Stimulated activated CD8-positive, alpha-beta memory T cell treated with anti-CD3 and anti-CD28 coated beads, Interleukin-4, amount 100 ng/mL, for 24 hours (primary cell): ENCODE results near the gene BIRC2.
"Not testable (repeated sequence)": the region's sequence is repeated elsewhere in the genome, so short reads cannot be mapped to it uniquely, and the experiment has no call there.

ENCODE experiments used
- DNase-seq: peaks from one replicate; pipeline ENCODE4 v3.0.0-alpha.2; 2020; ENCODE audit warnings: low read depth

BIRC2 gene

GRCh38 chr11:102323542-102324251 lies 23.3 kb upstream of the BIRC2 start:
- no peak for DNase-seq

GRCh38 chr11:102325088-102325487 lies 21.9 kb upstream of the BIRC2 start:
- no peak for DNase-seq

GRCh38 chr11:102328748-102329147 lies 18.3 kb upstream of the BIRC2 start:
- DNase-seq = no peak

- DNase-seq = no peak
These were observed 16.8 kb upstream of the BIRC2 start for GRCh38 chr11:102330231-102330630.

- DNase-seq = no peak
These were observed 15.7 kb upstream of the BIRC2 start for GRCh38 chr11:102331341-102331740.

- no peak for DNase-seq
These were observed 14.4 kb upstream of the BIRC2 start for GRCh38 chr11:102332611-102332994.

GRCh38 chr11:102338479-102339010 lies 8.5 kb upstream of the BIRC2 start:
- no peak for DNase-seq

- not testable (repeated sequence) for DNase-seq
These were observed 5.7 kb upstream of the BIRC2 start for GRCh38 chr11:102341311-102341710.

- DNase-seq = peak; percentile 48
These were observed 5.1 kb upstream of the BIRC2 start for GRCh38 chr11:102341844-102342318.

- DNase-seq = no peak
These were observed 3.2 kb upstream of the BIRC2 start for GRCh38 chr11:102343809-102344208.

- no peak for DNase-seq
These were observed 1.1 kb upstream of the BIRC2 start for GRCh38 chr11:102345904-102346303.

- no peak for DNase-seq
These were observed 612 bp upstream of the BIRC2 start for GRCh38 chr11:102346456-102346747.

- no peak for DNase-seq
These were observed 702 bp downstream of the BIRC2 start for GRCh38 chr11:102347462-102348370.

GRCh38 chr11:102357116-102357515 lies 10.1 kb downstream of the BIRC2 start:
- DNase-seq = no peak

GRCh38 chr11:102359372-102359771 lies 12.4 kb downstream of the BIRC2 start:
- DNase-seq = no peak

- no peak for DNase-seq
These were observed 13.7 kb downstream of the BIRC2 start for GRCh38 chr11:102360681-102361080.

- DNase-seq = no peak
These were observed 14.3 kb downstream of the BIRC2 start for GRCh38 chr11:102361086-102362031.

GRCh38 chr11:102364991-102365390 lies 18.0 kb downstream of the BIRC2 start:
- no peak for DNase-seq

GRCh38 chr11:102367364-102367763 lies 20.4 kb downstream of the BIRC2 start:
- DNase-seq = no peak

GRCh38 chr11:102368472-102368871 lies 21.5 kb downstream of the BIRC2 start:
- no peak for DNase-seq

- DNase-seq = not testable (repeated sequence)
These were observed 27.8 kb downstream of the BIRC2 start for GRCh38 chr11:102374633-102375424.
